Measurements from ENCODE around the gene SLC9A9.

Gene SLC9A9

GRCh38 chr3:143430568-143430967 is 417.7 kb downstream of the SLC9A9 start:
- no peak for TF ChIP-seq CTCF (IDR thresholded peaks at IDR 0.05; ENCODE audit: extremely low read depth, missing control alignments)
- DNase-seq (ENCODE audit: low spot score), result no peak

- DNase-seq (ENCODE audit: low spot score), result no peak
- no peak for TF ChIP-seq CTCF (IDR thresholded peaks at IDR 0.05; ENCODE audit: extremely low read depth, missing control alignments)
These were observed 418.4 kb downstream of the SLC9A9 start for GRCh38 chr3:143429628-143430514.

GRCh38 chr3:143428294-143428693 is 420.0 kb downstream of the SLC9A9 start:
- no peak for DNase-seq (ENCODE audit: low spot score)
- TF ChIP-seq CTCF (IDR thresholded peaks at IDR 0.05; ENCODE audit: extremely low read depth, missing control alignments), result no peak

- DNase-seq (ENCODE audit: low spot score), result no peak
These were observed 420.6 kb downstream of the SLC9A9 start for GRCh38 chr3:143427631-143428030.

GRCh38 chr3:143424874-143425273 is 423.4 kb downstream of the SLC9A9 start:
- no peak for TF ChIP-seq CTCF (IDR thresholded peaks at IDR 0.05; ENCODE audit: extremely low read depth, missing control alignments)
- DNase-seq (ENCODE audit: low spot score), result no peak

More at GRCh38 chr3:143427631-143428030, 420.6 kb downstream of the SLC9A9 start:
- TF ChIP-seq CTCF (IDR thresholded peaks at IDR 0.05; ENCODE audit: extremely low read depth, missing control alignments), result no peak

GRCh38 chr3:143421556-143421955 is 426.7 kb downstream of the SLC9A9 start:
- no peak for DNase-seq (ENCODE audit: low spot score)
- TF ChIP-seq CTCF (IDR thresholded peaks at IDR 0.05; ENCODE audit: extremely low read depth, missing control alignments), result no peak

GRCh38 chr3:143419611-143420010 is 428.7 kb downstream of the SLC9A9 start:
- TF ChIP-seq CTCF (IDR thresholded peaks at IDR 0.05; ENCODE audit: extremely low read depth, missing control alignments), result no peak
- DNase-seq (ENCODE audit: low spot score), result no peak

Measured in GM20000 (cell line).